KMS-11 (cell line): Measurements from ENCODE around the gene CRISPLD2.

ENCODE experiments used
- H2AFZ ChIP-seq: fragments of 200-600 bp; sonication (generic); 2 replicates; pipeline ENCODE4 v1.6.1; 2016; ENCODE audit warnings: antibody characterized with exemption, mixed run types, low read depth
- H3K27ac ChIP-seq: fragments of 200-600 bp; sonication (generic); 2 replicates; pipeline ENCODE4 v1.6.1; 2016; ENCODE audit warnings: mild to moderate bottlenecking, mixed run types
- H3K27me3 ChIP-seq: fragments of 200-600 bp; sonication (generic); 2 replicates; pipeline ENCODE4 v1.6.1; 2017; ENCODE audit warnings: mild to moderate bottlenecking, low read depth, mixed run types, moderate library complexity; ENCODE audit not compliant: insufficient read depth
- H3K36me3 ChIP-seq: fragments of 200-600 bp; sonication (generic); 2 replicates; pipeline ENCODE4 v1.6.1; 2017; ENCODE audit warnings: mild to moderate bottlenecking, mixed run types; ENCODE audit not compliant: insufficient read depth
- H3K4me1 ChIP-seq: fragments of 200-600 bp; sonication (generic); 2 replicates; pipeline ENCODE4 v1.6.1; 2016; ENCODE audit warnings: mild to moderate bottlenecking, low read depth, mixed run types; ENCODE audit not compliant: poor library complexity, severe bottlenecking
- H3K4me2 ChIP-seq: fragments of 200-600 bp; sonication (generic); 2 replicates; pipeline ENCODE4 v1.7.0; 2016; ENCODE audit warnings: mild to moderate bottlenecking, mixed run types
- H3K4me3 ChIP-seq: fragments of 200-600 bp; sonication (generic); IDR thresholded peaks from 2 replicates; pipeline ENCODE4 v1.6.1; 2017; ENCODE audit warnings: low read depth, low read length, mixed read lengths; ENCODE audit not compliant: insufficient read depth
- H3K79me2 ChIP-seq: fragments of 200-600 bp; sonication (generic); 2 replicates; pipeline ENCODE4 v1.6.1; 2016; ENCODE audit warnings: low read depth, mixed run types; ENCODE audit not compliant: insufficient read depth
- H3K9ac ChIP-seq: fragments of 200-600 bp; sonication (generic); 2 replicates; pipeline ENCODE4 v1.6.1; 2016; ENCODE audit warnings: mild to moderate bottlenecking, mixed run types
- H4K20me1 ChIP-seq: fragments of 200-600 bp; sonication (generic); 2 replicates; pipeline ENCODE4 v1.6.1; 2016; ENCODE audit warnings: mild to moderate bottlenecking, mixed run types; ENCODE audit not compliant: insufficient read depth
- TF ChIP-seq, protein P1 (sequence below): fragments of 200-600 bp; sonication (generic); conservative IDR thresholded peaks from 2 replicates; pipeline ENCODE4 v1.6.1; 2017; ENCODE audit warnings: low read depth, mild to moderate bottlenecking, antibody characterized with exemption, low read length, moderate library complexity, mixed read lengths

CRISPLD2 gene

DNA sequence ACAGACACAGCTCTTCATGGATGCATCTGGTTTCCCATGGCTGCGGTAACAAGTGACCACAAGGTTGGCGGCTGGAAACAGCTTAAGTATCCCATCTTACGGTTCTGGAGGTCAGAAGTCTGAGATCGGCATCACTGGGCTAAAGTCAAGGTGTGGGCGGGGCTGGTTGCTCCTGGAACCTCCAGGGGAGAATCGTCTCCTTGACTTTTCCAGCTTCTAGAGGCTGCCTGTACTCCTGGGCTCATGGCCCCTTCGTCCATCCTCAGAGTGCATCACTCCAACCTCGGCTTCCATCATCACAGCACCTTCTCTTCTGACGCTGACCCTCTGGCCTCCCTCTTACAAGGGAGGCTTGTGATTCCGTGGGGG lies 12.9 kb upstream of the CRISPLD2 start:
- Histone ChIP-seq H4K20me1 (no peaks in the 10 kb centered on the region), H3K27me3 (peaks cover 62% of the 10 kb centered on the region), H3K4me3 (no peak overlapping the region), H3K79me2 (no peaks in the 10 kb centered on the region), H3K36me3 (no peaks in the 10 kb centered on the region), H3K4me2 (no peak overlapping the region), H3K27ac (no peak overlapping the region), H3K9ac (no peak overlapping the region), H3K4me1 (no peaks in the 10 kb centered on the region), H2AFZ (no peak overlapping the region)
- TF ChIP-seq, protein P1, sequence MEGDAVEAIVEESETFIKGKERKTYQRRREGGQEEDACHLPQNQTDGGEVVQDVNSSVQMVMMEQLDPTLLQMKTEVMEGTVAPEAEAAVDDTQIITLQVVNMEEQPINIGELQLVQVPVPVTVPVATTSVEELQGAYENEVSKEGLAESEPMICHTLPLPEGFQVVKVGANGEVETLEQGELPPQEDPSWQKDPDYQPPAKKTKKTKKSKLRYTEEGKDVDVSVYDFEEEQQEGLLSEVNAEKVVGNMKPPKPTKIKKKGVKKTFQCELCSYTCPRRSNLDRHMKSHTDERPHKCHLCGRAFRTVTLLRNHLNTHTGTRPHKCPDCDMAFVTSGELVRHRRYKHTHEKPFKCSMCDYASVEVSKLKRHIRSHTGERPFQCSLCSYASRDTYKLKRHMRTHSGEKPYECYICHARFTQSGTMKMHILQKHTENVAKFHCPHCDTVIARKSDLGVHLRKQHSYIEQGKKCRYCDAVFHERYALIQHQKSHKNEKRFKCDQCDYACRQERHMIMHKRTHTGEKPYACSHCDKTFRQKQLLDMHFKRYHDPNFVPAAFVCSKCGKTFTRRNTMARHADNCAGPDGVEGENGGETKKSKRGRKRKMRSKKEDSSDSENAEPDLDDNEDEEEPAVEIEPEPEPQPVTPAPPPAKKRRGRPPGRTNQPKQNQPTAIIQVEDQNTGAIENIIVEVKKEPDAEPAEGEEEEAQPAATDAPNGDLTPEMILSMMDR, result no peak

DNA sequence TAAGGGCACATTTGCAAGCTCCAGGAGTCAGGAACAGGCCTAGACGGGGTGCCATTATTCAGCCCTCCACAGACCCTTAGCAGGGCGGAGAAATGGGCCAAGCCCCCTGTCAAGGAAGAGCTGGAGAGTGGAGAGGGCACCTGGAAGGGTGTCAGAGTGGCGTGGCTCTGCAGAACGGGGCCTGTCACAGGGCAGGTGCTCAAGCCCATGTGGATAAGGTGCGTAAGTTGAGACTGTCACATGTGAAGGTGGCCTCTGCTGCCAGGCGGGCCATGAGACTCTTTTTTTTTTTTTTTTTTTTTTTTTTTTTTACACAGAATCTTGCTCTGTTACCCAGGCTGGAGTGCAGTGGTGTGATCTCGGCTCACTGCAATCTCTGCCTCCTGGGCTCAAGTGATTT lies 12.0 kb upstream of the CRISPLD2 start:
- H3K27me3 ChIP-seq, result peaks cover 71% of the 10 kb centered on the region
- H3K4me1 ChIP-seq, result no peaks in the 10 kb centered on the region
- H3K4me2 ChIP-seq, result no peak overlapping the region

DNA sequence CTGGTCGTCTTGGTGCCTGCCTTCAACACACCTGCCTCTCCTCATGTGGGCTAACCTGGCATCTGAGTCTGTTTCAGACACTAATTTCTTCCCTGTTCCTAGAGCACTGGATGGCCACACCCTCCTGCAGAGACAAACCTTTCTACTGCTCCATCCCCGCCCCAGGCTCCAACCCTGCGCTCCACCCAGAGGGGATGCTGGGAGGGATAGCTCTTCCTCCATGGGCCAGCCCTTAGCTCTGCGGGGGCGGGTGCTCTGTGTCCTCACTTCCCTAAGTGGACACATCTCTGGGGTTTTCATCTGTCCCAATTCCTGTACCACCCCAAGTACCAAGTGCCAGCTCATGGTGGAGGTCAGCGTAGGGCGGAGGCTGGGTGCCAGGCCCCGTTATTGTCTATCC lies 11.0 kb upstream of the CRISPLD2 start:
- Histone ChIP-seq H4K20me1 (no peaks in the 10 kb centered on the region), H3K27ac (no peak overlapping the region), H3K4me3 (no peak overlapping the region), H3K4me1 (no peaks in the 10 kb centered on the region), H3K79me2 (no peaks in the 10 kb centered on the region), H3K27me3 (peaks cover 81% of the 10 kb centered on the region), H3K4me2 (no peak overlapping the region), H3K36me3 (no peaks in the 10 kb centered on the region), H2AFZ (no peak overlapping the region), H3K9ac (no peak overlapping the region)
- TF ChIP-seq, protein P1, result no peak

More for the DNA sequence above, 12.0 kb upstream of the CRISPLD2 start:
- H4K20me1 ChIP-seq, result no peaks in the 10 kb centered on the region
- H3K27ac ChIP-seq, result no peak overlapping the region
- no peaks in the 10 kb centered on the region for H3K36me3 ChIP-seq
- no peak overlapping the region for H3K4me3 ChIP-seq
- H3K9ac ChIP-seq, result no peak overlapping the region
- H2AFZ ChIP-seq, result no peak overlapping the region
- TF ChIP-seq, protein P1, result no peak
- H3K79me2 ChIP-seq, result no peaks in the 10 kb centered on the region

DNA sequence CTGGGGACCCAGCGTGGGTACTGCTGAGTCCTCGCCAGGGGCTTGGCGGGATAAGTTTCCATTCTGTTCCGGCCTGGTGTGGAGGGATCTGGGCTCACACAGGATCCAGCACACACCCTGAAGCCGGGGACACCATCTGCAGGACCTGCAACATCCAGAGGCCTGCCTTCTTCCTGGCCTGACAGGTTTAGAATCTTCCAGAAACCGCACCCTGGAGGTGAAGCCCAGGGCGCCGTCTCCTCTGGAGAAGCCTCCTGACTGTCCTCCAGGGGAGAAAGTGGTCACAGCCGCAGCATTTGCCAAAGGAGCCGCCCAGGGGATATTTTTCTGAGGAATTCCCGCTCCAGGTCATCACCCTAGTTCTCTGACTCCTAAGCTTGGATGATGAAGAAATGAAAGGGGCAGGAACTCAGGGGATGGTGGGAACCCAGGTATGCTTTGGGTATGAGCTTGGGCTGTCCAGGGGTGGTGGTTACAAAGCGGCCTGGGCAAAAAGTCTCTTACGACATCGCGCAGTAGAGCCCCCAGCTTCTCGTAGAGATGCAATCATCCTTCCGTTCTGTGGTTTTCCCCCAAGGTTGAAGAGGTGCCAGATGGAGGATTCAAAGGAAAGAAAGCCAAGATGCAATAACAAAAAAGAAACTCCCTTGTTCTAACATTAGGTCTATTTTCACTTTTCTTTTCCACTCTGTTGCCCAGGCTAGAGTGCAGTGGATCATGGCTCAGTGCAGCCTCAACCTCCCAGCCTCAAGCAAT lies 9.1 kb upstream of the CRISPLD2 start:
- Histone ChIP-seq H4K20me1 (no peaks in the 10 kb centered on the region), H3K4me3 (no peak overlapping the region), H3K4me1 (no peaks in the 10 kb centered on the region), H2AFZ (no peak overlapping the region), H3K27ac (no peak overlapping the region), H3K79me2 (no peaks in the 10 kb centered on the region), H3K27me3 (peaks cover 93% of the 10 kb centered on the region), H3K9ac (no peak overlapping the region), H3K4me2 (no peak overlapping the region), H3K36me3 (no peaks in the 10 kb centered on the region)
- TF ChIP-seq, protein P1, result no peak
